Effector CD4-positive, alpha-beta T cell (primary cell): ENCODE data around the gene ARHGAP24.

Experiments
- DNase-seq: peaks from one replicate; pipeline ENCODE4 v3.0.0-alpha.2; 2020

ARHGAP24 gene

GRCh38 chr4:85520765-85521749 lies 46.1 kb downstream of the ARHGAP24 start:
- no peak for DNase-seq

DNA sequence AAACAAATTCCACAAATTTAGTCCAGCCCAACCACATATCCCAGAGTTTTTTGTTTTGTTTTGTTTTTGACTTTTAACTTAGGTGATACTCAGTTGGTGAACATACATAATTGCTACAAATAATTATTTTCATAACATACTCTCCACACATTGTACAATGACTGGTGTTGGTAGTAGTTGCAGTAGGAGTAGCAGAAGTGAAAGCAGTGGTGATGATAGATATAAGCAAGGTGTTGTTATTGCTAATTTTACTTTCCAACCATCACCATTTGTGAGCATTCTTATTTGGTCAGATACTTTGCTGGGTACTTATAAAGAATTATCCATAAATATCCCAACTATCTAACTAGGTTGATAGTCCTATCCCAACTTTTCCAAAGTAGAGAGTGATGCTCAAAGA lies 47.3 kb downstream of the ARHGAP24 start:
- DNase-seq = no peak

GRCh38 chr4:85522836-85523235 lies 47.9 kb downstream of the ARHGAP24 start:
- DNase-seq = no peak

DNA sequence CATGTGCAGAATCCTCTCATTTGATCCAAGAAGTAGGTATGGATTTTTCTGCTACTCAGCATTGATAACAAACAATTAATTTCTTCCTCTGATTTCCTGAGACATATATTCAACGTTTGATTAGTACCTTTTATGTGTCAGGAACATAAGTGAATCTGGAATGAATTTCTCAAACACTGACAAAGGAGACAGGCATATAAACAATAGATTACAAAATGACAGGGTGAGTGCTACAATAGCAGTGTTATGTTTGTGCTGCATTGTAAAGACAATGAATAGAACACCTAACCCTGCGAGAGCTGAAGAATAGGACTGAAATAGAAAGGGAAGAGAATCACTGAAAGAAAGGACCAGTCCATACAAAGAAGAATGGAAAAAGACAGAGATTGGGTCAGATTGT lies 52.9 kb downstream of the ARHGAP24 start:
- no peak for DNase-seq

- no peak for DNase-seq
Measured at GRCh38 chr4:85531560-85532341, 56.8 kb downstream of the ARHGAP24 start.

DNA sequence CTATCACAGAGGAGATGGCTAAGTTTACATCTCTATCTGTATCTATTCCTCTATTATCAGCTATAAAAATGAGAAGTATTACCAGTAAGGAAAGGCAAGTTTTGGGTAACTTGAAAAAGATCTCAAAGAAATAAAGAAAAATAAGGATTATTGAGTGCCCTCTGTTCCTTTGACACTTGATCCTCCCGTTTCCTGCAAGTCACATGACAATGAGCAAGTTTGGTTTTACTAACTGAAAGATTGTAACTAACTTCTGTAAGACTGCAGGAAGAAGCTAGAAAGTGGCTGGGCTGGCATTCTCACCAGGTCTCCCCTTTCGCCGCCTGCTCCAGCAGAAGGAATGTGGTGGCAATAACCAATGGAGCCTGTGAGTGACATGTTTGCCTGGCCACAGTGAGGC lies 59.2 kb downstream of the ARHGAP24 start:
- no peak for DNase-seq

GRCh38 chr4:85543832-85544231 lies 68.9 kb downstream of the ARHGAP24 start:
- no peak for DNase-seq

- DNase-seq = no peak
Measured at GRCh38 chr4:85544751-85545150, 69.8 kb downstream of the ARHGAP24 start.

- no peak for DNase-seq
Measured at GRCh38 chr4:85548116-85548515, 73.2 kb downstream of the ARHGAP24 start.

GRCh38 chr4:85548841-85549240 lies 73.9 kb downstream of the ARHGAP24 start:
- no peak for DNase-seq

- DNase-seq = no peak
Measured at GRCh38 chr4:85555206-85555605, 80.3 kb downstream of the ARHGAP24 start.

DNA sequence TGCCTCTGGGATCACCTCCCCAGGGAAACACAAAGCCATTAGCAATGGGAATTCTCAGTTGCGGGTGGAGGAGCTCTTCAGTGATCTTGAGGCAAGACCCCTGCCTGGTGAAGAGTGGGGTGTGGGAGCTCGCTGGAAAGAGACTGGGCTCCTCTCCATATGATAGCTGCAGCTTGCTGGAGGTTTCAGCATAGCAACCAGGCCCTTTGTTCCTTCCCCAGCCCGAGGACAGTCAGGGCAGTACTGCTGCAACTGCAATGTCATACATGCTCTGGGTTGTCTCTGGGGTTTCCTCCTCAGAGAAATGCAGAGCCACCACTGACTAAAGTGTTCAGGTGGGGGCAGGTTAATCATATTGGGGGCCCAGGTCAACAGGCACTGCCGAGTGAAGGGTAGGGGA lies 81.3 kb downstream of the ARHGAP24 start:
- no peak for DNase-seq

DNA sequence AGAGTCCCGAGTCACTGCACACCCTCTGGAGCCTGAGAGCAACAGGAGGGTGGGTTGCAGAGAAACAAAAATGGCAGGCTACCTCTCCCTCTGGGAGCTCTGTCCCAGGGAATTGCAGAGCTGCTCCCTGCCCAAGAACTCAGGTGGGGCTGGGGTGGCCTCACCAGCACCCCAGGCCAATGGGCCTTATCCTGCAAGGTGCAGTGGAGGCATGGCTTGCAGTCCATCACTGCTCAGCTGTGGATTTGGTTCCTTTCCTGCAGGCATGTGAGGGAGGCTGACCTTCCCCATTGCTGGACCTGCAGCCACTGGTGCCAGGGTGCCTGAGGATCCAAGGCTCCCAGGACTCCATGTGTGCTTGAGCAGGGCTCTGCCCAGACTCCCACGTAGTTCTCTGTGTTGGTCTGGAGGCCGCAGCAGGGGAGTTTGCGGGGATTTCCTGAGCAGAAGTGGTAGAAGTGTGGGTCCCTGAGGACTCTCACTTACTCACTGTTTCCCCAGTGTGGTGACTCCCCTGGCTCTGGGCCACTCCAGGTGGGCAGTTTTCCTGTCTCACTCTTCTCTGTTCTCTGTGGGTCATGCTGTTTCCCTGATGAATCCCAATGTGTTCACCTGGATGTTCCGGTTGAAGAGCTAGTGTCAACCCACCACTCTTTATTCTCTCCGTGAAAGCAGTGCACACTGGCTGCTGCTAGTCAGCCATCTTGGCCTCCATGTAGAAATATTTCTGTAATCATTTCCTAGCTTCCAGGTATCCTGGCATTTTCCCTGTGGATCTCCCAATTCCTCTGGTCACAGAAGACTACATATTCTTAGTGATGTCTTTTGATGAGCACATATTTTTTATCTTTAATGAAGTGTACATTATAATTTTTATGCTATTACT lies 82.3 kb downstream of the ARHGAP24 start:
- no peak for DNase-seq

DNA sequence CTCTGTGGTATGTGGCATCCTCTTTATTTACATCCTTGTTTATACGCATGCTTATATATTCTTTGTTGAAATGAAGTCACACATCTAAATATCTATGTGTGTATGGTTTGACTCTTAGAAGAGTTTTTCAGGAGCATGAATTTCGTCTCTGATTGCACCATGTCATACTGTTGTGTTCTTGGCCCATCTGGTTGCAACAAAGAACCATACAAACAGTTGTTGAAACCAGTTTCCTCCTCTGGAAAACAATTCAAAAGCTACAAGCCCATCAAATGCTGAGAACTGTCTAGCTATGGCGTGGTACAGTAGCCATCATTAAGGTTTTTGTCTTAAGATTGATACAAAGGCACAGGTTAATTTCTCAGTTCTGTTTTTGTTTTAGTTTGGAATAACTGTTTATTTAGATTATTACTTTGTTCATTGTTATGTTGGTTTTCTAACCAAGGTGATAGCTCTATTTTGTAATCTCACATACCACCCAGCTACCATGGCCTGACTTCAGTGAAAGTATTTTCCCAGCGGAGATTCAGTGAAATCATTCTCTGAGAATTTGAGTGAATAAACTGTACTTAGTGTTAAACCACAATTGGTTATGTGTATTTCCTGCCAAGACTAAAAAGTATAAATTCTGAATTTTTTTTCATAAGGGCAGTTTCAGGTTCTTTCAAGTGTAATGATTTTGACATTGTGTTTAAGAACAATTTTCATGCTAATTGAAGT lies 91.0 kb downstream of the ARHGAP24 start:
- DNase-seq = no peak

- DNase-seq = no peak
Measured at GRCh38 chr4:85569730-85570299, 94.9 kb downstream of the ARHGAP24 start.

GRCh38 chr4:85570388-85570787 lies 95.4 kb downstream of the ARHGAP24 start:
- DNase-seq = no peak

- DNase-seq = no peak
Measured at GRCh38 chr4:85571008-85571407, 96.1 kb downstream of the ARHGAP24 start.

- no peak for DNase-seq
Measured at GRCh38 chr4:85573270-85573669, 98.3 kb downstream of the ARHGAP24 start.

GRCh38 chr4:85577307-85577706 lies 102.4 kb downstream of the ARHGAP24 start:
- DNase-seq = no peak

GRCh38 chr4:85579942-85580341 lies 105.0 kb downstream of the ARHGAP24 start:
- DNase-seq = no peak

DNA sequence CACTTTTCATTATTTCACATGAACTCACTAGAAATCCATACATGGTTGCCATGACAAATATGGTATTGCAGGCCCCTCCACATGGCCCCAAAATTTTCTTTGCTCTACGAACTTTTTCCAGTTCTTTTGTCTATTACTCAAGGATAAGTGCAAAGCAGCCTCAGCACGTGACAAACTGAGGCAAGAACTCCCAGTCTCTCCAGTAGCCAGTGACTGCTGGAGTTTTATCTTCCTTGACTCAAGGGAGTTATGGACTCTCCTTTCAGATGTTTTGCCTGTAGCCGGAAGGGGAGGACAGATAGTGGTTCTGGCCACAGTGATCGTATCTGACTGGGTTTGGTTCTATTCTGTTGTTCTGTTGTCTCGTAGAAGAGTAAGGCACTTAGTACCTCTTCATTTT lies 105.5 kb downstream of the ARHGAP24 start:
- no peak for DNase-seq

DNA sequence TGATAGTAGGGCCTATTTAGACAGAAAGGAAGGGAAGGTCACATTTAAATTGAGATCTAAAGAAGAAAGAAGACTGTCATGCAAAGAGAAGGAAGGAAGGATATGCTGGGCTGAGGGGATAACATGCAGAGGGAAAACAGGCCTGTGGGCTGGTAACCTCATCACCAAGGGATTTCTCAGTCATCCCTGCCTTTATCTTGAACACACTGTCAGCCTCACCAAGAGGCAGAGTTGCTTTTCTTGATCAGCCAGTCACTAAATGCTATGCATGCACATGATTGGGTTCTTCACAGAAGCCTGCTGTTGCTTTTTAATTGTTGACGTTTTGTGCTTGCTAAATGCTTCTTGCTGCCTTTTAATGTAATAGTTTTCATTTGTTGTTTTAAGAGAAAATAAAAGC lies 113.0 kb downstream of the ARHGAP24 start:
- DNase-seq = no peak
